Measurements from ENCODE around the gene PDRG1. TPM values are rescaled to one million over a fixed set of nuclear protein-coding genes. Genes with fewer than 3 reads are reported as not detected.

PDRG1 gene
- polyA plus RNA-seq, 1 experiment, result 16.5 TPM

DNA sequence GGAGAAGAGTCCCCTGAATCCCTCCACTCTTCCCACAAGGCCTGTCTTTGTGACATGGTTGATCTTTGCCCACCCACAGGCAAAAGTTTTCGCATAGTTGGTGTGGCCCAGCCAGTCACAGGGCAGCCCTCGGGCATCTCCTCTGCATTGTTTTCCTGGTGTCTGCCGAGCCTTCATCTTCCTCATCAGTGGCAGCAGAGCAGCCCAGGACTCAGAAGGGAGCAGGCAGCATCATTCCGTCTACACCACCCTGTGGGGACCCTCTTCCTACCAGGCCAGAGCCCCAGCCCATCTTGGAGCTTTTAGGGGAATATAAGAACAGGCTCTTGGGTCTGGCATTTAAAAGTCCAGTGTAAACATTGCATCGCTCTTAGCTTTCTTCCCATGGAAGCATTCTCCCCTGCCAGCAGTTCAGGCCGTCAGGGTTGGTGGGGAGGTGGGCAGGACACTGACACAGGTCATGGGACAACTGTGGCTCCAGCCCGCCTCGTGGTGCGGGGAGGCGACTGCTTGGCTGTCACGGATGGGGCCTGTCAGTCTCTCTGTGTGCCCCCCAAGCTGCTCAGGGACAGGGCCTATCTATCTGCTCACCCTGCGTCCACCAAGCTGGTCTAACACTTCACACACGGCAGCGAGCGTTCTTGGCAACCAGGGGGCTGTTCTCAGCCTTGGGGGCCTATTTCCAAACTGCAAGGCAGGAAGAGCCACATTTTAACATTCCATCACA lies 38.3 kb downstream of the PDRG1 start:
- no peaks in the 10 kb centered on the region for H3K36me3 ChIP-seq (ENCODE audit: control insufficient read depth, insufficient read depth, low read length)
- ChIA-PET POLR2A (no interaction called here), CTCF (interaction anchor here (1.8 to 1.9 kb wide), 2 partner anchors 10 to 38 kb away, joined by 5 to 6 read pairs; partner anchors contain the start of gene PDRG1)
- DNase-seq (ENCODE audit: low read depth), result no peak
- H3K4me3 ChIP-seq (ENCODE audit: low read depth, low read length), result no peak overlapping the region
- no peak for TF ChIP-seq CTCF (IDR thresholded peaks at IDR 0.05; ENCODE audit: insufficient read depth, low read depth, low read length)
- peaks cover 9% of the 10 kb centered on the region for H3K27me3 ChIP-seq (ENCODE audit: control insufficient read depth, insufficient read depth, low read length)

DNA sequence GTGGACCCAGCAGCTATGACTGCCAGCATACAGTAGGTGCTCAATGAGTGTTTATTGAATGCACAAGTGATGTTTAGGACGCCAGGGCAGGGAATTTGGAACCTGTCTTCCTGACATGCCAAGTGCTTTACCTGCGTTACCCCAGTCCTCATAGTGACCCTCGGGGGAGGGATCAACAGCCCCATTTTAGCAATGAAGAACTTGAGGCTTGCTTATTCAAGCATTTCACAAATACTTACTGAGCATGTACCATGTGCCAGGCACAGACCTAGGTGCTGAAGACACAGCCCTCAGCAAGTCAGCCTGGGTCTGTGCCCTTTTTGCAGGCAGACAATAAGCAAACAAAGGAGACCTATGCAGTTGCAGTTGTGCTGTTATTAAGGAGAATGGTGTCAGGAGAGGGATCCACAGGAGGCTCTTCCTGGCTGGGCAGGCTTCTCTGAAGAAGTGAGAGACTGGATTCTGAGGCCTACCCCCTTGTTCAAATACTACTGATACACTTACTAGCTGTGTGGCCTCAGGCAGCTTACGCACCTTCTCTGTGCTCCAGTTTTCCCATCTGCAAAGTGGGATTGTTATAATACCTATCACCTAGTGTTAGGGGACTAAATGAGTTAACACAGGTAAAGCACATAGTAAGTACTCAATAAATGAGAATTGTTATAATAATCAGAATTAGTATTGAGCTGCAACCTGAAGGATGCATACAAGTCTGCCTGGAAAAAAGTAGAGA lies 41.6 kb downstream of the PDRG1 start:
- POLR2A ChIA-PET, result no interaction called here

DNA sequence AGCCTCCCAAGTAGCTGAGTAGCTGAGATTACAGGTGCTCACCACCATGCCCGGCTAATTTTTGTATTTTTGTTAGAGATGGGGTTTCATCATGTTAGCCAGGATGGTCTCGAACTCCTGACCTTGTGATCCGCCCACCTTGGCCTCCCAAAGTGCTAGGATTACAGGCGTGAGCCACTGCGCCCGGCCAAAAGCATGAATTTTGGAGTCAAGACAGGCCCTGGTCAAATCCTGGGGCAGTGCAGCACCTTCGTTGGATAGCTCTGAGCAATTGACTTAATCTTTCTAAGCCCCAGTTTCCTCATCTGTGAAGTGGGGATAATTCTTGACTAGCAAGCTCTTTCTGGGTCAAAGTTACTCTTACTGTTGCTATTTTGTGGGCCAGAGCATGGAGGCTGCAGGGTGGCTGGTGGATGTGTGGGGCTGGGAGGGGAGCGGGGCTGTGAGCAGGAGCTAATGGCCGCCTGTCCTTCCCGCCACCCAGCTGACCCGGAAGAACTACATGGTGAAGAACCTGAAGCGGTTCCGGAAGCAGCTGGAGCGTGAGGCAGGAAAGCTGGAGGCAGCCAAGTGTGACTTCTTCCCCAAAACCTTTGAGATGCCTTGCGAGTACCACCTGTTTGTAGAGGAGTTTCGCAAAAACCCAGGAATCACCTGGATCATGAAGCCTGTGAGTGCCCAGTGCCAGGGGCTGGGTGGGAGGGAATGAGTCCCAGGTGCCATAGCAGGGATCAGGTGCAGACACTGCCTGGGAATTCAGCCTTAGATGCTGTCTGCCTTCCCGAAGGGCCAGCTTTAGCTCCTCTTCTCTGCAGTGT lies 42.4 kb downstream of the PDRG1 start:
- Histone ChIP-seq H3K36me3 (ENCODE audit: control insufficient read depth, insufficient read depth, low read length) (no peaks in the 10 kb centered on the region), H3K27me3 (ENCODE audit: control insufficient read depth, insufficient read depth, low read length) (peaks cover 6% of the 10 kb centered on the region), H3K4me3 (ENCODE audit: low read depth, low read length) (no peak overlapping the region)
- no peak for TF ChIP-seq CTCF (IDR thresholded peaks at IDR 0.05; ENCODE audit: insufficient read depth, low read depth, low read length)
- POLR2A ChIA-PET, result no interaction called here
- CTCF ChIA-PET, result no interaction called here
- no peak for DNase-seq (ENCODE audit: low read depth)

More for the DNA sequence above, 41.6 kb downstream of the PDRG1 start:
- no peak for TF ChIP-seq CTCF (IDR thresholded peaks at IDR 0.05; ENCODE audit: insufficient read depth, low read depth, low read length)
- H3K36me3 ChIP-seq (ENCODE audit: control insufficient read depth, insufficient read depth, low read length), result no peaks in the 10 kb centered on the region
- H3K27me3 ChIP-seq (ENCODE audit: control insufficient read depth, insufficient read depth, low read length), result peaks cover 6% of the 10 kb centered on the region
- no peak overlapping the region for H3K4me3 ChIP-seq (ENCODE audit: low read depth, low read length)
- CTCF ChIA-PET, result no interaction called here
- DNase-seq (ENCODE audit: low read depth), result no peak

- ChIA-PET CTCF (interaction anchor here (0.6 kb wide), 1 partner anchor 12 kb away, joined by 4 read pairs; no protein-coding TSS in a partner anchor), POLR2A (no interaction called here)
- no peak for TF ChIP-seq CTCF (IDR thresholded peaks at IDR 0.05; ENCODE audit: insufficient read depth, low read depth, low read length)
- Histone ChIP-seq H3K4me3 (ENCODE audit: low read depth, low read length) (no peak overlapping the region), H3K27me3 (ENCODE audit: control insufficient read depth, insufficient read depth, low read length) (peaks cover 2% of the 10 kb centered on the region; the same call in 1 of the 2 replicates), H3K36me3 (ENCODE audit: control insufficient read depth, insufficient read depth, low read length) (no peaks in the 10 kb centered on the region)
- DNase-seq (ENCODE audit: low read depth), result no peak
These were observed 43.4 kb downstream of the PDRG1 start for GRCh38 chr20:31908424-31908823.

GRCh38 chr20:31908016-31908415 lies 43.8 kb downstream of the PDRG1 start:
- ChIA-PET POLR2A (no interaction called here), CTCF (interaction anchor here (0.6 kb wide), 1 partner anchor 12 kb away, joined by 4 read pairs; no protein-coding TSS in a partner anchor)
- no peak for DNase-seq (ENCODE audit: low read depth)
- Histone ChIP-seq H3K27me3 (ENCODE audit: control insufficient read depth, insufficient read depth, low read length) (peaks cover 2% of the 10 kb centered on the region; the same call in 1 of the 2 replicates), H3K4me3 (ENCODE audit: low read depth, low read length) (no peak overlapping the region), H3K36me3 (ENCODE audit: control insufficient read depth, insufficient read depth, low read length) (no peaks in the 10 kb centered on the region)
- no peak for TF ChIP-seq CTCF (IDR thresholded peaks at IDR 0.05; ENCODE audit: insufficient read depth, low read depth, low read length)
